Measurements from ENCODE around the gene TCF4. TPM values are rescaled to one million over a fixed set of nuclear protein-coding genes. Genes with fewer than 3 reads are reported as not detected.

The TCF4 gene
- total and polyA plus RNA-seq, 10 donors, result 14.6 to 200 (median 153) TPM

GRCh38 chr18:55302167-55302833, 285.7 kb downstream of the TCF4 start:
- intact Hi-C loops (cut with DNase I; ENCODE audit: low total_unique reads), result no loop called here
- Histone ChIP-seq H3K36me3 (no peaks in the 10 kb centered on the region), H3K4me3 (no peak overlapping the region), H3K27ac (no peak overlapping the region), H3K9me3 (no peaks in the 10 kb centered on the region), H3K27me3 (replicated peaks in 1 of 7) (no peaks in the 10 kb centered on the region), H3K4me1 (peaks cover 4 to 78% (median 41%) of the 10 kb centered on the region in 6 donors)
- TF ChIP-seq CTCF (IDR thresholded peaks at IDR 0.05 in 8 of 11, conservative IDR thresholded peaks at IDR 0.05 in 3 of 11) (no peak), POLR2A (IDR thresholded peaks at IDR 0.05) (no peak), POLR2AphosphoS5 (IDR thresholded peaks at IDR 0.05) (no peak)
- DNase-seq, result no peak
- 72 to 89% (median 82%) methylated on average over 11 of the region's 11 CpGs for WGBS, 5 donors

- Histone ChIP-seq H3K36me3 (no peaks in the 10 kb centered on the region), H3K9me3 (no peaks in the 10 kb centered on the region), H3K27ac (no peak overlapping the region), H3K4me3 (no peak overlapping the region), H3K27me3 (replicated peaks in 1 of 7) (no peaks in the 10 kb centered on the region), H3K4me1 (peaks cover 0 to 76% (median 38%) of the 10 kb centered on the region in 6 donors)
- no peak for DNase-seq
- intact Hi-C loops (cut with DNase I; ENCODE audit: low total_unique reads), result no loop called here
- no peak for TF ChIP-seq POLR2A (IDR thresholded peaks at IDR 0.05)
- TF ChIP-seq POLR2AphosphoS5 (IDR thresholded peaks at IDR 0.05), result no peak
- TF ChIP-seq CTCF (IDR thresholded peaks at IDR 0.05 in 8 of 11, conservative IDR thresholded peaks at IDR 0.05 in 3 of 11), result no peak
- WGBS, 5 donors, result 74 to 88% (median 82%) methylated on average over 8 of the region's 8 CpGs
Observed at GRCh38 chr18:55301824-55302166, 286.2 kb downstream of the TCF4 start.

GRCh38 chr18:55300936-55301531, 287.0 kb downstream of the TCF4 start:
- H3K9me3 ChIP-seq, result no peaks in the 10 kb centered on the region
- no peak for DNase-seq
- no peaks in the 10 kb centered on the region for H3K27me3 ChIP-seq (replicated peaks in 1 of 7)
- intact Hi-C loops (cut with DNase I; ENCODE audit: low total_unique reads), result no loop called here
- H3K4me3 ChIP-seq, result no peak overlapping the region
- 84 to 92% (median 89%) methylated on average over 14 of the region's 14 CpGs for WGBS, 5 donors
- no peak overlapping the region for H3K27ac ChIP-seq
- peaks cover 0 to 73% (median 35%) of the 10 kb centered on the region in 6 donors for H3K4me1 ChIP-seq
- no peak for TF ChIP-seq POLR2AphosphoS5 (IDR thresholded peaks at IDR 0.05)
- no peaks in the 10 kb centered on the region for H3K36me3 ChIP-seq

- Histone ChIP-seq H3K9me3 (no peaks in the 10 kb centered on the region), H3K4me3 (no peak overlapping the region), H3K4me1 (peaks cover 0 to 73% (median 35%) of the 10 kb centered on the region in 6 donors), H3K27ac (no peak overlapping the region), H3K36me3 (no peaks in the 10 kb centered on the region), H3K27me3 (replicated peaks in 1 of 7) (no peaks in the 10 kb centered on the region)
- 83 to 94% (median 90%) methylated on average over 11 of the region's 11 CpGs for whole genome bisulfite sequencing, 5 donors
- intact Hi-C loops (cut with DNase I; ENCODE audit: low total_unique reads), result no loop called here
- no peak for DNase-seq
- TF ChIP-seq POLR2AphosphoS5 (IDR thresholded peaks at IDR 0.05) (no peak), POLR2A (IDR thresholded peaks at IDR 0.05) (no peak), CTCF (IDR thresholded peaks at IDR 0.05 in 8 of 11, conservative IDR thresholded peaks at IDR 0.05 in 3 of 11) (no peak)
Observed at GRCh38 chr18:55300421-55300935, 287.5 kb downstream of the TCF4 start.

All from spleen (tissue), 11 donors.